OCI-LY1 (cell line): ENCODE results near the gene TYW1.

Experiments used
- CTCF ChIP-seq: fragments of 200-600 bp; sonication (generic), shearing (Covaris generic); IDR thresholded peaks from 2 replicates; pipeline ENCODE4 v1.5.1; 2017; ENCODE audit warnings: mild to moderate bottlenecking, antibody characterized with exemption, low read length, moderate library complexity, mixed read lengths
- EZH2 ChIP-seq: fragments of 200-600 bp; sonication (generic), shearing (Covaris generic); IDR thresholded peaks from 2 replicates; pipeline ENCODE4 v1.8.0; 2017; ENCODE audit warnings: borderline replicate concordance, mixed run types, mild to moderate bottlenecking, antibody characterized with exemption, low read length, moderate library complexity, mixed read lengths

DNA sequence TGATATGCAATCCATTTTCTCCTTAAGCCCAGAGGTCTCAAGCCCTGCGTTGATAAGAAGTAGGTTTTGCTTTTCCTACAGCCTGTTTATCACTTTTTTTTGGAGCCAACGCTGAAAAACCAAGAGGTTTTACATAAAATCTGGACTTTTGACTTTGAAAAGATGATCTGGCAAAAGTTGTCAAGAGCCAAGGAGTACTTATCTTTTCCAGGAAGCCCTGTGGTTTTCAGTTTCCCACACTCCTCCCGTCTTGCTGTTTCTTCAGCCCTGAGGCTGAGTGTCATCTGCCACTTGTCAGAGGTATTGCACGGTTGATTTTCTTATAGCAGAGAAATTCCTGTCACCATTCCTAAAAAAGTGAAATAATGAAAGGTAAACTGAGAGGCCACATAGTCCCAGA lies 108.7 kb downstream of the TYW1 start:
- TF ChIP-seq CTCF, result no peak
- no peak for TF ChIP-seq EZH2
